Ascending aorta (tissue), 2 donors: ENCODE results near the gene COL9A1. TPM values are rescaled to one million over a fixed set of nuclear protein-coding genes. Genes with fewer than 3 reads are reported as not detected.

Experiments
- DNase-seq, 2 donors: peaks; one replicate each; pipeline ENCODE4 v3.0.0-alpha.2; 2019; ENCODE audit warnings: low spot score in 2 of 2
- H3K27ac ChIP-seq, 2 donors: fragments of 200-600 bp; sonication (generic); one replicate each; pipeline ENCODE4 v1.5.1; 2016 to 2017; ENCODE audit warnings: mild to moderate bottlenecking in 1 of 2
- H3K27me3 ChIP-seq: fragments of 200-600 bp; sonication (generic); one replicate; pipeline ENCODE4 v1.5.1; 2017
- H3K36me3 ChIP-seq, 2 donors: fragments of 200-600 bp; sonication (generic); one replicate each; pipeline ENCODE4 v1.5.1; 2016
- H3K4me1 ChIP-seq, 2 donors: fragments of 200-600 bp; sonication (generic); one replicate each; pipeline ENCODE4 v1.5.1; 2016 to 2017; ENCODE audit warnings: mild to moderate bottlenecking in 1 of 2
- H3K4me3 ChIP-seq, 2 donors: fragments of 200-600 bp; sonication (generic); one replicate each; pipeline ENCODE4 v1.5.1; 2016 to 2017; ENCODE audit warnings: mild to moderate bottlenecking in 1 of 2
- H3K9me3 ChIP-seq, 2 donors: fragments of 200-600 bp; sonication (generic); one replicate each; pipeline ENCODE4 v1.5.1; 2016
- intact Hi-C: fragments of 100-400 bp; cut with DNase I; formaldehyde crosslinking; loops from one replicate; pipeline ENCODE4 v1.15.1; 2023
- total RNA-seq: library from RNA; depleted of rRNA; stranded (reverse); fragments of >200 nt; gene quantifications from one replicate; pipeline ENCODE4 v1.1.0, GENCODE V29; 2016
- TF ChIP-seq, protein P1 (sequence below), 3 experiments: fragments of 200-600 bp in 2 of 3; fragments of 450-650 bp in 1 of 3; sonication (generic) in 2 of 3; IDR thresholded peaks; one replicate each; pipeline ENCODE4 v1.5.1; 2016 to 2019; ENCODE audit warnings: antibody characterized with exemption in 3 of 3, mild to moderate bottlenecking in 1 of 3, moderate library complexity in 1 of 3

The COL9A1 gene
- total RNA-seq, 1 donor from 2014 or later = 0.21 TPM

GRCh38 chr6:70168681-70169377 lies 134.1 kb downstream of the COL9A1 start:
- Histone ChIP-seq H3K27me3 (no peaks in the 10 kb centered on the region), H3K36me3 (no peaks in the 10 kb centered on the region), H3K4me1 (no peaks in the 10 kb centered on the region), H3K4me3 (no peak overlapping the region), H3K9me3 (no peaks in the 10 kb centered on the region), H3K27ac (no peak overlapping the region)
- intact Hi-C loops = no loop called here
- TF ChIP-seq, protein P1, sequence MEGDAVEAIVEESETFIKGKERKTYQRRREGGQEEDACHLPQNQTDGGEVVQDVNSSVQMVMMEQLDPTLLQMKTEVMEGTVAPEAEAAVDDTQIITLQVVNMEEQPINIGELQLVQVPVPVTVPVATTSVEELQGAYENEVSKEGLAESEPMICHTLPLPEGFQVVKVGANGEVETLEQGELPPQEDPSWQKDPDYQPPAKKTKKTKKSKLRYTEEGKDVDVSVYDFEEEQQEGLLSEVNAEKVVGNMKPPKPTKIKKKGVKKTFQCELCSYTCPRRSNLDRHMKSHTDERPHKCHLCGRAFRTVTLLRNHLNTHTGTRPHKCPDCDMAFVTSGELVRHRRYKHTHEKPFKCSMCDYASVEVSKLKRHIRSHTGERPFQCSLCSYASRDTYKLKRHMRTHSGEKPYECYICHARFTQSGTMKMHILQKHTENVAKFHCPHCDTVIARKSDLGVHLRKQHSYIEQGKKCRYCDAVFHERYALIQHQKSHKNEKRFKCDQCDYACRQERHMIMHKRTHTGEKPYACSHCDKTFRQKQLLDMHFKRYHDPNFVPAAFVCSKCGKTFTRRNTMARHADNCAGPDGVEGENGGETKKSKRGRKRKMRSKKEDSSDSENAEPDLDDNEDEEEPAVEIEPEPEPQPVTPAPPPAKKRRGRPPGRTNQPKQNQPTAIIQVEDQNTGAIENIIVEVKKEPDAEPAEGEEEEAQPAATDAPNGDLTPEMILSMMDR (IDR thresholded peaks at IDR 0.05) = no peak
- DNase-seq = no peak

Other genes starting within 250 kb of the COL9A1 start
- 10.7 TPM for gene FAM135A, start 110.4 kb upstream of the COL9A1 start, total RNA-seq